ENCODE results near the gene DCDC2. TPM values are rescaled to one million over a fixed set of nuclear protein-coding genes. Genes with fewer than 3 reads are reported as not detected.
A peak's percentile ranks its signal among the peaks of the same experiment; 100 is the strongest.
"Not testable (repeated sequence)": the region's sequence is repeated elsewhere in the genome, so short reads cannot be mapped to it uniquely, and the experiment has no call there.

Gene DCDC2
- total RNA-seq, 4 donors from 2014 or later, result 0.09 TPM; not detected in 3

DNA sequence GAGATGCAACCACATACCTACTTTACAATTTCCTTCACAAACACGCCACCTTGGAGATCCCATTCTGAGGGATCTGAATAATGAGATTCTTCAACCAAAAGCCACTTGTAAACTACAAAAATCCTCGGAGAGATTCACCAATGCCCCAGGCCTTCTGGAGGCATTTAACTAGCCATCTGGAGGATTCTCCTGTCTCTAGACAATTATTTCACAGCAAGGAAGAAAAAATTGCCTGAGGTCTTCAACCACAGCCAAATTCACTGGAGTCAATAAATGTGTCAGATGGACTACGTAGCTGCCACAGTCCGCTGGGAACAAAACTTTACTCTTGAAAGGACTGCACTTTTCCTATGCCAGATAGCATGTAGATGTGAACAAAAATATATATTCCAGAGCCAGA lies 19.0 kb upstream of the DCDC2 start:
- no peak for TF ChIP-seq CTCF (IDR thresholded peaks at IDR 0.05)
- DNase-seq (ENCODE audit: low spot score) (no peak), ATAC-seq (ENCODE audit: low FRiP score) (no peak)

- no peak for DNase-seq (ENCODE audit: low spot score)
- ATAC-seq (ENCODE audit: low FRiP score), result no peak
- TF ChIP-seq CTCF (IDR thresholded peaks at IDR 0.05), result no peak
Measured at GRCh38 chr6:24374612-24375011, 16.8 kb upstream of the DCDC2 start.

GRCh38 chr6:24365103-24365633 lies 7.3 kb upstream of the DCDC2 start:
- DNase-seq (ENCODE audit: low spot score); ATAC-seq (ENCODE audit: low FRiP score): not testable (repeated sequence)

- DNase-seq (ENCODE audit: low spot score); ATAC-seq (ENCODE audit: low FRiP score): not testable (repeated sequence)
Measured at GRCh38 chr6:24362363-24362762, 4.5 kb upstream of the DCDC2 start.

DNA sequence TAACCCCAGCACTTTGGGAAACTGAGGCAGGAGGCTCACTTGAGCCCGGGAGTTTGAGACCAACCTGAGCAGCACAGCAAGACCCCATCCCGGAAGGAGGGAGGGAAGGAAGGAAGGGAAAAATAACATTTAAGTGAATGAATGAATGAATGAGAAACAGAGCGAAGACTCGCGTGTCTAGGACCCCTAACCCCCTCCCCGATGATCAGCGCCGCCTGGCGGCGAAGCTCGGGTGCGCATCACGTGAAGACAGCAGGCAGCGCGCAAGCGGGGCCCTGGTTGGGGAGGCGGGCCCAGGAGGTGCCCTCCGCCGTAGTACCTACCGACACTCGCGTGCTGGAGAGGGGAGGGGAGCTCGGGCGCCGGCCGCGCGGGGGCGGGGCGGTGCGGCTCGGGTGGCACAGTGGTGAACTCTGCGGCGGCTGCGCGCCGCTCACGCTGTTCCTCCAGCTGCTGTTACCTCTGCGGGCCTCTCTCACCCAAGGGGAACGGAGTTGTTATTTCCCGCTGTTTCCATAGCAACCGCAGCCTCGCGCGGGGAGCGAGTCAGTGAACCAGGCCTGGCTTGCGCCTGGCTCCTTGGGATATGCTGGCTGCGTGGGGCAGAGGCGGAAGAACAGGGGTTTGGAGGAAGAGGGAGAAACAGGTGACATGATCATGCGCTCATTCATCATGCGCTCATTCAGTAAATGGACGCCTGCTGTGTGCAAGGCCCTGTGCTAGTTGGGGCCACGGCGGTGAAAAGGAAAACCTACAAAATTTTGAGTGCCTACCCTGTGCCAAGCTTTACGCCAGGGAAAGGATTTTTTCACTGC lies 2.0 kb upstream of the DCDC2 start:
- peak in 1 of 3 donors; percentile 22 for TF ChIP-seq CTCF (IDR thresholded peaks at IDR 0.05)
- DNase-seq (ENCODE audit: low spot score) (no peak), ATAC-seq (ENCODE audit: low FRiP score) (peak; percentile 81)

DNA sequence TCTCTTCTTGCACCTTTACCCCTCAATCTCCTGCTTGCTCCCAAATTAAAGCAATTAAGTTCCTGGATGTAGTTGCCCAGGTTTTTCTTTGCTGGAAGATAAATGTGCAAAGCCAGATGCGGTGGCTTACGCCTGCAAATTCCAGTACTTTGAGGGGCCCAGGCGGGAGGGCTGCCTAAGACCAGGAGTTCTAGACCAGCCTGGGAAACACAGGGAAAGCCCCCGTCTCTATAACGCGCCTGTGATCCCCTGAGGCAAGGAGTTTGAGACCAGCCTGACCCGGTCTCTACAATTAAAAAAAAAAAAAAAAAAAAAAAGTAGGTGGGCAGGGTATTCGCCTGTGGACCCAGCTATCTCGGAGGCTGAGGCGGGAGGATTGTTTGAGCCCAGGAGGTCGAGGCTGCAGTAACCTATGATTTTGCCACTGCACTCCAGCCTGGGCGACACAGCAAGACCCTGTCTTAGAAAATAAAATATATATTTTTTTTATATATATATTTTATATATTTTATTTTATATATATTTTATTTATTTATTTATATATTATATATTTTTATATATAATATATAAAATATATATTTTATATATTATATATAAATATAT lies 461 bp upstream of the DCDC2 start:
- no peak for TF ChIP-seq CTCF (IDR thresholded peaks at IDR 0.05)
- ATAC-seq (ENCODE audit: low FRiP score), result no peak

DNA sequence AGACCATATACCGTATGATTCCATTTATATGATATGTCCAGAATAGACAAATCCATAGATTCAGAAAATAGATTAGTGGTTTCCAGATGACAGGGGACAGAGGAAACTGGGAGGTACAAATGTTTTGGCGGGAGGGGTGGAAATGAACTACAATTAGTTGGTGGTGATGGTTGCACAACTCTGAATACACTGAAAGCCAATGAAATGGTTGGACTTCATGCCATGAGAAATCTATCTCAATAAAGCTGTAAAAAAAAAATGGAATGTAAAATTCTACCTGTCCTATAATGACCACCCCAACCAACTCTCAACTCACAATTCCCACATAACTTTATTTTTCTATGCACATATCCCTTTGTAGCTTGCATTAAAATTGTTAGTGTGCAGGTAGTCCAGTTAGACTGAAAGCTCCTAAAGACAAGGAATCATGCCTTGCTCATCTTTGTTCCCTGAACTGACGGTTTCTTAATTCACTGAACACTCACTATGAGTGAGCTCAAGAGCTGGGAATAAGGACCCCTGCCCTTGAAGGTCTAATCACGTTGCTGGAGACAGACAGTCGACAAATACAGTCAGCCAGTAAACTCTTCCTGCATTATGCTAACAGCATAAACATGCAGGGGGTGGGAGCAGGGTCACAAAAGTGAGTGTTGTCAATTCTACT lies 1.4 kb downstream of the DCDC2 start:
- ATAC-seq (ENCODE audit: low FRiP score) (no peak), DNase-seq (ENCODE audit: low spot score) (no peak)
- TF ChIP-seq CTCF (IDR thresholded peaks at IDR 0.05), result no peak

More for the DNA sequence above, 461 bp upstream of the DCDC2 start:
- DNase-seq (ENCODE audit: low spot score), result no peak
